Measurements from ENCODE around the gene ALDH1L1. TPM values are rescaled to one million over a fixed set of nuclear protein-coding genes. Genes with fewer than 3 reads are reported as not detected.

ALDH1L1 gene
- total RNA-seq, 1 experiment from 2014 or later, result 50.0 TPM

GRCh38 chr3:126083511-126083912 lies 96.9 kb downstream of the ALDH1L1 start:
- Histone ChIP-seq H3K9me2 (ENCODE audit: insufficient read depth) (no peaks in the 10 kb centered on the region), H3K4me3 (peak overlapping the region; percentile 83), H3K79me2 (ENCODE audit: low read depth) (no peaks in the 10 kb centered on the region), H2AFZ (peak overlapping the region; percentile 87), H4K20me1 (ENCODE audit: insufficient read depth) (no peaks in the 10 kb centered on the region), H3K36me3 (ENCODE audit: low read depth) (no peaks in the 10 kb centered on the region), H3K27ac (no peak overlapping the region), H3F3A (ENCODE audit: insufficient read depth, low read depth) (peaks cover 26% of the 10 kb centered on the region; the same call in 1 of the 2 replicates), H3K27me3 (ENCODE audit: insufficient read depth, low read depth) (no peaks in the 10 kb centered on the region), H3K9me3 (ENCODE audit: insufficient read depth, low read depth) (no peaks in the 10 kb centered on the region; the same call in none of the 2 replicates), H3K4me1 (replicated peaks; ENCODE audit: insufficient read depth) (peaks cover 23% of the 10 kb centered on the region), H3K4me2 (peak overlapping the region; percentile 84)
- no peak for TF ChIP-seq CTCF (conservative IDR thresholded peaks at IDR 0.05)
- no peak for TF ChIP-seq EZH2 (IDR thresholded peaks at IDR 0.05; ENCODE audit: low read depth)
- BruUV-seq (replicated peaks), result no TSS peak
- intact Hi-C loops (cut with micrococcal nuclease; ENCODE audit: unreplicated experiment), result loop anchor here (5.0 kb wide), 2 partner anchors 106 to 114 kb away; no protein-coding TSS in a partner anchor
- ChIA-PET CTCF (no interaction called here), POLR2A (ENCODE audit: unreplicated experiment) (no interaction called here)
- DNase-seq, result peak in 1 of 2 experiments; percentile 40

- peak overlapping the region; percentile 87; the same call in 1 of the 2 replicates for H2AFZ ChIP-seq
- peaks cover 23% of the 10 kb centered on the region for H3K4me1 ChIP-seq (replicated peaks; ENCODE audit: insufficient read depth)
- peaks cover 26% of the 10 kb centered on the region; the same call in 1 of the 2 replicates for H3F3A ChIP-seq (ENCODE audit: insufficient read depth, low read depth)
- ChIA-PET POLR2A (ENCODE audit: unreplicated experiment) (interaction anchor here (0.7 kb wide), 1 partner anchor 1425 kb away, joined by 3 read pairs; no protein-coding TSS in a partner anchor), CTCF (no interaction called here)
- peak overlapping the region; percentile 83 for H3K4me3 ChIP-seq
- no peaks in the 10 kb centered on the region for H3K27me3 ChIP-seq (ENCODE audit: insufficient read depth, low read depth)
- H3K4me2 ChIP-seq, result peak overlapping the region; percentile 84
- intact Hi-C loops (cut with micrococcal nuclease; ENCODE audit: unreplicated experiment), result loop anchor here (5.0 kb wide), 2 partner anchors 106 to 114 kb away; no protein-coding TSS in a partner anchor
- H3K9me3 ChIP-seq (ENCODE audit: insufficient read depth, low read depth), result no peaks in the 10 kb centered on the region; the same call in none of the 2 replicates
- DNase-seq, result no peak
- H3K9me2 ChIP-seq (ENCODE audit: insufficient read depth), result no peaks in the 10 kb centered on the region
- H4K20me1 ChIP-seq (ENCODE audit: insufficient read depth), result no peaks in the 10 kb centered on the region
- no peaks in the 10 kb centered on the region for H3K79me2 ChIP-seq (ENCODE audit: low read depth)
- no peaks in the 10 kb centered on the region for H3K36me3 ChIP-seq (ENCODE audit: low read depth)
- TF ChIP-seq EZH2 (IDR thresholded peaks at IDR 0.05; ENCODE audit: low read depth) (no peak), CTCF (conservative IDR thresholded peaks at IDR 0.05) (no peak)
- BruUV-seq (replicated peaks), result no TSS peak
- H3K27ac ChIP-seq, result no peak overlapping the region
These were observed 97.3 kb downstream of the ALDH1L1 start for GRCh38 chr3:126083138-126083445.

GRCh38 chr3:126082362-126083137 lies 97.8 kb downstream of the ALDH1L1 start:
- Histone ChIP-seq H3K9me2 (ENCODE audit: insufficient read depth) (no peaks in the 10 kb centered on the region), H3K9me3 (ENCODE audit: insufficient read depth, low read depth) (no peaks in the 10 kb centered on the region; the same call in none of the 2 replicates), H3K4me2 (peak overlapping the region; percentile 84), H2AFZ (no peak overlapping the region), H3K27ac (no peak overlapping the region), H4K20me1 (ENCODE audit: insufficient read depth) (no peaks in the 10 kb centered on the region), H3F3A (ENCODE audit: insufficient read depth, low read depth) (peaks cover 26% of the 10 kb centered on the region; the same call in 1 of the 2 replicates), H3K4me3 (peak overlapping the region; percentile 83; the same call in 1 of the 2 replicates), H3K27me3 (ENCODE audit: insufficient read depth, low read depth) (no peaks in the 10 kb centered on the region), H3K36me3 (ENCODE audit: low read depth) (no peaks in the 10 kb centered on the region), H3K79me2 (ENCODE audit: low read depth) (no peaks in the 10 kb centered on the region), H3K4me1 (replicated peaks; ENCODE audit: insufficient read depth) (peaks cover 23% of the 10 kb centered on the region)
- BruUV-seq (replicated peaks), result TSS peak; percentile 72
- ChIA-PET CTCF (no interaction called here), POLR2A (ENCODE audit: unreplicated experiment) (interaction anchor here (0.6 to 0.7 kb wide), 2 partner anchors 114 to 1425 kb away, joined by 3 read pairs; partner anchors contain the start of gene ROPN1B)
- TF ChIP-seq EZH2 (IDR thresholded peaks at IDR 0.05; ENCODE audit: low read depth) (no peak), CTCF (conservative IDR thresholded peaks at IDR 0.05) (no peak)
- no peak for DNase-seq
- intact Hi-C loops (cut with micrococcal nuclease; ENCODE audit: unreplicated experiment), result loop anchor here (5.0 kb wide), 2 partner anchors 105 to 115 kb away; no protein-coding TSS in a partner anchor
